ENCODE results near the gene ZNF558. TPM values are rescaled to one million over a fixed set of nuclear protein-coding genes. Genes with fewer than 3 reads are reported as not detected.
"Not testable (repeated sequence)": the region's sequence is repeated elsewhere in the genome, so short reads cannot be mapped to it uniquely, and the experiment has no call there.

The ZNF558 gene
- total RNA-seq, 1 donor from 2014 or later = not detected

DNA sequence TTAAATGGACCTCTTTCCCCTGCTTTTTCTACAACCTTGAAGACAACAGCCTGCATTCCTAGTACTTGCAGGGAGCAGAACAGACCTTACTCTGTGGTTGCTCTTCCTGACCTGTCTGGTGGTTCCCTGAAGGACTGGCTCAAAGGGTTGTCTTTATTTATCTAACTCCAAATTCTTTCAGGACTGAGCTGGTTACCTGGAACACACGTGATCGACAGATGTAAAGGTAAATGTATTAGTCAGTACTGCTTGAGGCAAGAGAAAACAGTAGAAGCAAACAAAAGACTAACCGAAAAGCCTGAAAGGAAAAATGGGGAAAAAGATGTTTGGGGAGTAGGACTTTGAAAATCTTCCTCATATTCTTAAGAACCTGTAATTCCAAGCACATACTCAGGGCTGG is 17.9 kb downstream of the ZNF558 start:
- Mint-ChIP-seq H3K27ac (ENCODE audit: unreplicated experiment) (no peak overlapping the region), H3K9me3 (ENCODE audit: unreplicated experiment) (peaks cover 33% of the 10 kb centered on the region), H3K4me3 (ENCODE audit: unreplicated experiment) (no peak overlapping the region), H3K36me3 (ENCODE audit: low read depth, unreplicated experiment) (no peaks in the 10 kb centered on the region), H3K4me1 (ENCODE audit: unreplicated experiment) (no peaks in the 10 kb centered on the region), H3K27me3 (ENCODE audit: unreplicated experiment) (peaks cover 2% of the 10 kb centered on the region)
- TF ChIP-seq, protein P1, sequence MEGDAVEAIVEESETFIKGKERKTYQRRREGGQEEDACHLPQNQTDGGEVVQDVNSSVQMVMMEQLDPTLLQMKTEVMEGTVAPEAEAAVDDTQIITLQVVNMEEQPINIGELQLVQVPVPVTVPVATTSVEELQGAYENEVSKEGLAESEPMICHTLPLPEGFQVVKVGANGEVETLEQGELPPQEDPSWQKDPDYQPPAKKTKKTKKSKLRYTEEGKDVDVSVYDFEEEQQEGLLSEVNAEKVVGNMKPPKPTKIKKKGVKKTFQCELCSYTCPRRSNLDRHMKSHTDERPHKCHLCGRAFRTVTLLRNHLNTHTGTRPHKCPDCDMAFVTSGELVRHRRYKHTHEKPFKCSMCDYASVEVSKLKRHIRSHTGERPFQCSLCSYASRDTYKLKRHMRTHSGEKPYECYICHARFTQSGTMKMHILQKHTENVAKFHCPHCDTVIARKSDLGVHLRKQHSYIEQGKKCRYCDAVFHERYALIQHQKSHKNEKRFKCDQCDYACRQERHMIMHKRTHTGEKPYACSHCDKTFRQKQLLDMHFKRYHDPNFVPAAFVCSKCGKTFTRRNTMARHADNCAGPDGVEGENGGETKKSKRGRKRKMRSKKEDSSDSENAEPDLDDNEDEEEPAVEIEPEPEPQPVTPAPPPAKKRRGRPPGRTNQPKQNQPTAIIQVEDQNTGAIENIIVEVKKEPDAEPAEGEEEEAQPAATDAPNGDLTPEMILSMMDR (IDR thresholded peaks at IDR 0.05; ENCODE audit: unreplicated experiment) = no peak
- DNase-seq (ENCODE audit: low spot score) = no peak

GRCh38 chr19:8811315-8812172 is 20.6 kb downstream of the ZNF558 start:
- Mint-ChIP-seq H3K27me3 (ENCODE audit: unreplicated experiment) (peaks cover 2% of the 10 kb centered on the region), H3K4me3 (ENCODE audit: unreplicated experiment) (no peak overlapping the region)
- TF ChIP-seq, protein P1 (IDR thresholded peaks at IDR 0.05; ENCODE audit: unreplicated experiment) = no peak

DNA sequence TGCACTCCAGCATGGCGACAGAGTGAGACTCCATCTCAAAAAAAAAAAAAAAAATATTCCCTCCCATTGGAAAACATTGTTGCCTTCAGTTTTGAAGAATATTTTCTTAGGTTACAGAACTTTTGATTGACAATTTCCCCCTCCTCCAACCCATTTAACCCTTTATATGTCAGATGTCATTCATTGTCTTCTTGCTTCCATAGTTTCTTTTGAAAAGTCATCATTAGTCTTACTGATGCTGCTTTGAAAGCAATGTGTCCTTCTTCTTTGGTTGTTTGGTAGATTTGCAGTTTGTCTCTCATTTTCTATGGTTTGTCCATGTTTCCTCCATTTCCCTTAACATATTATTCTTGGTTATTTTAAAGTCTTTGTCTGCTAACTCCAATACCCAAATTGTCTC is 25.4 kb downstream of the ZNF558 start:
- Mint-ChIP-seq H3K27me3 (ENCODE audit: unreplicated experiment) (peaks cover 2% of the 10 kb centered on the region), H3K36me3 (ENCODE audit: low read depth, unreplicated experiment) (peaks cover 10% of the 10 kb centered on the region), H3K9me3 (ENCODE audit: unreplicated experiment) (peaks cover 42% of the 10 kb centered on the region), H3K4me3 (ENCODE audit: unreplicated experiment) (no peak overlapping the region), H3K4me1 (ENCODE audit: unreplicated experiment) (no peaks in the 10 kb centered on the region), H3K27ac (ENCODE audit: unreplicated experiment) (no peak overlapping the region)
- TF ChIP-seq, protein P1 (IDR thresholded peaks at IDR 0.05; ENCODE audit: unreplicated experiment) = no peak
- no peak for DNase-seq (ENCODE audit: low spot score)

More at GRCh38 chr19:8811315-8812172, 20.6 kb downstream of the ZNF558 start:
- no peak for DNase-seq (ENCODE audit: low spot score)
- Mint-ChIP-seq H3K9me3 (ENCODE audit: unreplicated experiment) (peaks cover 40% of the 10 kb centered on the region), H3K4me1 (ENCODE audit: unreplicated experiment) (no peaks in the 10 kb centered on the region), H3K27ac (ENCODE audit: unreplicated experiment) (no peak overlapping the region), H3K36me3 (ENCODE audit: low read depth, unreplicated experiment) (no peaks in the 10 kb centered on the region)

- TF ChIP-seq, protein P1 (IDR thresholded peaks at IDR 0.05; ENCODE audit: unreplicated experiment) = no peak
- no peaks in the 10 kb centered on the region for H3K27me3 Mint-ChIP-seq (ENCODE audit: unreplicated experiment)
- no peak overlapping the region for H3K27ac Mint-ChIP-seq (ENCODE audit: unreplicated experiment)
- H3K36me3 Mint-ChIP-seq (ENCODE audit: low read depth, unreplicated experiment) = peaks cover 7% of the 10 kb centered on the region
- no peak for DNase-seq (ENCODE audit: low spot score)
- H3K9me3 Mint-ChIP-seq (ENCODE audit: unreplicated experiment) = peaks cover 10% of the 10 kb centered on the region
- H3K4me3 Mint-ChIP-seq (ENCODE audit: unreplicated experiment) = no peak overlapping the region
- no peaks in the 10 kb centered on the region for H3K4me1 Mint-ChIP-seq (ENCODE audit: unreplicated experiment)
Measured at GRCh38 chr19:8794823-8795222, 37.3 kb downstream of the ZNF558 start.

GRCh38 chr19:8773587-8773986 is 58.5 kb downstream of the ZNF558 start:
- H3K4me1 Mint-ChIP-seq (ENCODE audit: unreplicated experiment); DNase-seq (ENCODE audit: low spot score); H3K36me3 Mint-ChIP-seq (ENCODE audit: low read depth, unreplicated experiment); H3K27me3 Mint-ChIP-seq (ENCODE audit: unreplicated experiment); H3K4me3 Mint-ChIP-seq (ENCODE audit: unreplicated experiment); H3K9me3 Mint-ChIP-seq (ENCODE audit: unreplicated experiment); H3K27ac Mint-ChIP-seq (ENCODE audit: unreplicated experiment): not testable (repeated sequence)

DNA sequence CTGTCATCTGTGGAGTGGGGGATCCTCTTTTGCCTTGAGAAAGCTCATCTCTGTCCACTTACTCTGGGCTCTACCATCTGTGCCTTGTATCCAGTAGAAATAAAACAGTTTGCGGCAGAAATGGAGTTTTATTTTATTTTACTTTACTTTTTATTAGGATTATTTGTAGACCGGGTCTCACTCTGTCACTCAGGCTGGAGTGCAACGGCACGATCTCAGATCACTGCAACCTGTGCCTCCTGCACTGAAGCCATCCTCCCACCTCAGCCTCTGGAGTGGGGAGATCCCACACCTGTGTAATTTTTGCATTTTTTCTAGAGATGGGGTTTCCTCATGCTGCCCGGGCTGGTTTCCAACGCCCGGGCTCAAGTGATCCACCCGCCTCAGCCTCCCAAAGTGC is 62.8 kb downstream of the ZNF558 start:
- not testable (repeated sequence) for H3K4me3 Mint-ChIP-seq (ENCODE audit: unreplicated experiment); H3K4me1 Mint-ChIP-seq (ENCODE audit: unreplicated experiment); H3K27ac Mint-ChIP-seq (ENCODE audit: unreplicated experiment); H3K36me3 Mint-ChIP-seq (ENCODE audit: low read depth, unreplicated experiment); H3K27me3 Mint-ChIP-seq (ENCODE audit: unreplicated experiment); DNase-seq (ENCODE audit: low spot score); H3K9me3 Mint-ChIP-seq (ENCODE audit: unreplicated experiment)

DNA sequence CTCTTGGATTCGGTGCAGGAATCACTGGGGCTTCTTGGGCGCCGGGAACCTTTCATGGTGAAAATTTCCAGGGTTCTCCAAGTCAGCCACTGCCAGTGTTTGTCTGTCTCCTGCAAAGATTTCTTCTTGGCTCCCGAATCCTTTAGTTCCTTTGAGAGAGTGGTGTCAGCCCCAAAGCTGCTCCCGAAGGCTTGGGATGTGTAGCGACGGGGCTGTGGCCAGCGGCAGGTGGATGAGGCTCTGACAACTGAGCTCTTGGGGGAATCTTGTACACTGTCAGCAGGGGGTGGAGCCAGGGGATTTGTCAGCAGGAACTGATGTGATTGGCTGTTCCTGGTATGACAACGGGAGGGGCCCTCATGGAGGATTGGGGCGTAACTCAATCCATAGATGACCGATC is 64.8 kb downstream of the ZNF558 start:
- H3K4me3 Mint-ChIP-seq (ENCODE audit: unreplicated experiment); DNase-seq (ENCODE audit: low spot score); H3K9me3 Mint-ChIP-seq (ENCODE audit: unreplicated experiment); H3K4me1 Mint-ChIP-seq (ENCODE audit: unreplicated experiment); H3K27me3 Mint-ChIP-seq (ENCODE audit: unreplicated experiment); H3K36me3 Mint-ChIP-seq (ENCODE audit: low read depth, unreplicated experiment); H3K27ac Mint-ChIP-seq (ENCODE audit: unreplicated experiment): not testable (repeated sequence)
